ENCODE results near the gene DPP10.
"Not testable (repeated sequence)": the region's sequence is repeated elsewhere in the genome, so short reads cannot be mapped to it uniquely, and the experiment has no call there.

DPP10 gene

GRCh38 chr2:114729026-114729425 lies 286.6 kb downstream of the DPP10 start:
- FAIRE-seq, result no peak

- no peak for FAIRE-seq
Observed at GRCh38 chr2:114735126-114735525, 292.7 kb downstream of the DPP10 start.

GRCh38 chr2:114742245-114742644 lies 299.8 kb downstream of the DPP10 start:
- no peak for FAIRE-seq

- FAIRE-seq, result no peak
Observed at GRCh38 chr2:114745700-114746099, 303.3 kb downstream of the DPP10 start.

DNA sequence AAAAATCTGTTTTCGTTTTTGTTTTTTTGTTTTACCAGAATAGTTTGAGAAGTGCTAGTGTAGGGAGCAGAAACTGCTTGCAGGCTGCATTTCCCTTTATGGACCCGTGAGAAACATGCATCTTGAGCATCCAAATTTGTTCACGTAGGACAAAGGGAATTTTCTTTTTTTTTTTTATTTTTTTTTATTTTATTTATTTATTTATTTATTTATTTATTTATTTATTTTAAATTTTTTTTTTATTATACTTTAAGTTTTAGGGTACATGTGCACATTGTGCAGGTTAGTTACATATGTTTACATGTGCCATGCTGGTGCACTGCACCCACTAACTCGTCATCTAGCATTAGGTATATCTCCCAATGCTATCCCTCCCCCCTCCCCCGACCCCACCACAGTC lies 305.7 kb downstream of the DPP10 start:
- not testable (repeated sequence) for FAIRE-seq

- FAIRE-seq, result no peak
Observed at GRCh38 chr2:114752425-114752824, 310.0 kb downstream of the DPP10 start.

DNA sequence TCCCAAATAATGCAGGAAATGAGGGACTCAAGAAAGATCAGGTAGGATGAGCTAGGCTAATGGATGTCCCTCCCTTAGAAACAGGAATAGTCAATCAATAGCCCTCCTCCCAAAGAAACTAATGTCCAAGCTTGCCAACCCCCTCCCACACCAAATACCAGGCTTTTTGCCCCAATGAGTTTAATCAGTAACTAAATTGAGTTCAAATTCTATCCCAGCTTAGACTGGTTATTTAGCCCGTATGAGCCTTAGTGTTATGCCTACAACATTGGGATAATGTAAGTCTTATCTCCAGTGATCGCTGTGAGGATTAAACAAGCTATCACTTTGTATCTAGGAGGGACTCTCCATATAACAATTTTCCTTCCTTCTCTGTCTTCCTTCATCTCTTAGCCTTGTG lies 310.7 kb downstream of the DPP10 start:
- FAIRE-seq, result no peak

DNA sequence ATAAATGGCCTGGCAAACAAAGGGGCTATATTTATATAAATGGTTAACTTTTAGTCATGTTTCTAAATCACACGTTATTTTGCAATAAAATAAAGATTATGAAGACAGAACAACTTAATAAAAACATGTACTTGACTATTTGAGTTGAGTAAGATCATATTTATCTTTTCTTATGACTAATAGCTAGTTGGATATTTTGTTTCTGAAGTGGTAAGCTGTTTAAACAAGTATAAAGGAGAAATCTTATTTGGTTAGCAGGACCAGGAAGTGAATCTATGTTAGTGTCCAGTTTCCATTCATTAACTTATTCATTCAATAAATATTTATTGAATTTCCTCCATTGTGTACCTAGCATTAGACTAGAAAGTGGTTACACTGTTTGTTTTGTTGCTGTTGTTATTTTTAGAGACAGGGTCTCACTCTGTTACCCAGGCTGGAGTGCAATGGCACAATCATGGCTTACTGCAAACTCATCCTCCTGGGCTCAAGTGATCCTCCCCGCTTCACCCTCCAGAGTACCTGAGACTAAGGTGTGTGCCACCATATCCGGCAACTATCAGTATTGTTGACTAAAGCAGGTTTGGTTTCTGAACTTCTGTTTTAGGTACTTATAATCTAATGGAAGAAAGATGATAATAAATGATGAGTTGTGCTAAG lies 312.6 kb downstream of the DPP10 start:
- FAIRE-seq, result peak; percentile 84

DNA sequence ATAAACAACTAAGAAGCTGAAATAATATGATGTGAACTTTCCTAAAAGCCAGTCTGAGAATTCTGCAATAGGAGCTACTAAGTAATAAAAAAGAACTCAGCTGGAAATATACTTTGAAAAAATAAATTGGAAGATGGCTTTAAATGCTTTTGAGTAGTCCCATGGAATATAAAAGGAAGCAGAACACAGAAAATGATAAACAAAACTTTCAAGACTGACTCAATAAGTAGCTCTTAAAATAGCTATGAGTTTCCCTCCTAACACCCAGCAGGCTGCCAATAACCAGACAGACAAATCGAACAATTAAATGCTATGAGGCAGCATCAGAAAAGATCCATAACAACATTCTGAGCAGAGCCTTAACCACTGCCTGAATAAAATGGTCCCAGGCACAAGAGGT lies 319.9 kb downstream of the DPP10 start:
- no peak for FAIRE-seq

- no peak for FAIRE-seq
Observed at GRCh38 chr2:114762986-114763385, 320.5 kb downstream of the DPP10 start.

DNA sequence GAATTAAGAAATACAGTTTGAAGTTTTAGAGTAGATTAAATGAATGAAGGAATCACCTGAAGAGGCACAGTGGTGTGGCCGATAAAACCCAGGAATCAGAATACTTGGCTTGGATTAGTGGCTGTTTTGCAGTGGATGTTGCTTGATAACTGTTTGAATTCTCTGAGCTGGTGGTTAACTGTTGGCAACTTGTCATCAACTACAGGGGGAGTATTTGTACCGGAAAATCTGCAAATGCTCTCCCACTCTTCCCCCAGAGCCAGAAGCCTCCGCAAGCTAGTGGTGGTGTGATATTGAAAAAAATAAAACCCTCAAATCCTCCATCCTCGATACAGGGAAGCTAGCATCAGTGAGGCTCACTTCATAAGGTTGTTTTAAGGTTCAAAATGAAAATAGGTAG lies 326.7 kb downstream of the DPP10 start:
- no peak for FAIRE-seq

GRCh38 chr2:114769991-114770390 lies 327.6 kb downstream of the DPP10 start:
- FAIRE-seq, result no peak

DNA sequence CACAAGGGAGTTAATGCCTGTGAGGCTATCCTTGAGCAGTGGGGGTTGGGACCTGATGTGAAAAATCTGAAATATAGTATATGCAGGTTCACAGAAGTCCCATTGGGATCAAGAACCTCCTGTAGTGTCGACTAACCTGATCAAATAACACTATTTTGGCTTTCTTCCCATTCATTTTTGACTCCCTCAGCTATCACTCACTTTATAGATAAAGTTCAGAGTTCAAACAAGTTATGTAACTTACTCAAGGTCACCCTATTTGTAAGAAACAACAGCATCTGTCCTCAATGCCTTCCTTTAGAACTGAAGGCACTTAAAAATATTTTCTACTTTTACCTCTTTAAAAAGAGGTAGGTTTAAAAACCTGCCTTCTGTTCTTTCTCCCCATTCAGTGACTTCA lies 341.6 kb downstream of the DPP10 start:
- no peak for FAIRE-seq

DNA sequence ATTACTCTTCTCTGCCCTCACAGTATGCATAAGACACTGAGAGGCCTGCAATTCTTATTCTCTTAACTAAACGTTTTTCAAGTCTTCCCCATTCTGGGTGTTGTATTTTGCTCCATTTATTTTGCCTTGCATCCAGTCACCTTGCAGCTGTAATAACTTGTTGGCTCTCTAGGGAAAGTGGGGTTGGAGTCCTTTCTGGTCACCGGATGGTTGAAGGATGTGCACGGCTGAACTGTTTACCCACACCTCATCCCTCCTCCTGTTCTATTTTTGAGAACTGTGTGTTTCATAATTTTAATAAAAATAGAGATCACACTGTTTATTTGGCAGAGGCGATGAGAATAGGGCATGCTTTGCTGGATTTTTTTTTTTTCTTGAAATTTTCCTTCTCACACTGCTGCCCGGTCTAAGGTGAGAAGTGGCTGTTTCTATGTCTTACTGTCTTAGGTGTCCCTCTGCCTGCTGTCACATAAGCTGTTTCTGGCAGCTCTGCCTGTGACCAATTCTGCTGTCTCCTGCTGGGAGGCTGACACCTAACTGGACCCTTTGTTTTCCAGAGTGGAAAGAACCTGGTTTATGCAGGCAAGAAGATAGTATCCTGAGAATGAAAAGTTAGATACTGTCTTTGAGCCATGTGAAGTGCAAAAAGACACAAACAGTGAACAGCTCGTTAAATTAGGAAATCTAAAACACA lies 342.6 kb downstream of the DPP10 start:
- FAIRE-seq, result no peak

DNA sequence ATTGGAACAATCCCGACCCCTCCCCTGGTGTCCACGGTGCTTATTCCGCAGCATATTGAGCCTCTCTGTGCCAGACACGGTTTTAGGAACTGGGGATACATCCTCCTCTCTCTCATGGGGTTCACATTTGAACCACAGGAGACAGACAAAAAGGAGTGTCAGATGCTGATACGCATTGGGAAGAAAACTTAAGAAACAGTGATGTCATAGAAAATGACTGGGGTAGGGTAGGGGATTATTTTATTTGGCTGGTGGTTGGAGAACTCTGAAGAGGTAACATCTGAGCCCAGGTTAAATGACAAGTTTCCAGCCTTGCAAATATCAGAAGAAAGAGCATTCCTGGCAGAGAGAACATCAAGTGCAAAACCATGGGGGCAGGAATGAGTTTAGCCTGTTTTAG lies 344.5 kb downstream of the DPP10 start:
- no peak for FAIRE-seq

DNA sequence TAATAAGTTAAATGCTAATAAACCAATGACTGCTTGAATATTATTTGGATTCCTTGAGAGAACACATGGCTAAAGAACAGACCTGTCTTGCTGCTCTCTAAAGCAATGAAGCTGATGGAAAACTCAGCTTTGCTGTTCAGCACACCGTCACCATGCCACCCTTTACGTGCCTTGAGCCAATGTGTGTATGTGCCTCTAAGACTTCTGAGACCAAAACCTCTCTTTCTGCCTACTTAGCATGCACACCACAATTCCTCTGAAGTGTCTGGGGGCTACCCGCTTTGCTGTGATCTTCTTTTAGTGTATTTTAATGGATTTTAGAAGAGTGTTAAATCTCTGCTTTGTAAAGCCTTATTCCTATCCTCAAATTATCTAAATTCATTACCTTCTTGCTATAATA lies 345.0 kb downstream of the DPP10 start:
- no peak for FAIRE-seq

DNA sequence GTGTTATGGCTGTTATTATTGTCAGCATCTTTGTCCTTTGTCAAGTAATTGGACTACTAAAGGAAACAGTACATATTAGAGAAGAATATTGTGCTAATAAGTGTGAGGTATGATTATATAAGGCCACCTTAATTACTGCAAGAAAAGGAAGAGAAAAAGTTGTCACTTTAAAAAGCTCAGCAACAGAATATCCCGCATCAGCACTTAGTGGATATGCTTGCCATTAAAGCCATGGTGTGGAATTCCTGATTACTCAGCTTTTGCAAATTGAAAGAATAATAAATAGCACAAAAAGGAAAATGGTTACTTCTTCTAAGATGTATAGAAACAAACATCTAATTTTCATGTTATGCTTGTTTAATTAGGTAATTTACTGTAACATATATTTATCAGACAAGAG lies 347.5 kb downstream of the DPP10 start:
- FAIRE-seq, result no peak

DNA sequence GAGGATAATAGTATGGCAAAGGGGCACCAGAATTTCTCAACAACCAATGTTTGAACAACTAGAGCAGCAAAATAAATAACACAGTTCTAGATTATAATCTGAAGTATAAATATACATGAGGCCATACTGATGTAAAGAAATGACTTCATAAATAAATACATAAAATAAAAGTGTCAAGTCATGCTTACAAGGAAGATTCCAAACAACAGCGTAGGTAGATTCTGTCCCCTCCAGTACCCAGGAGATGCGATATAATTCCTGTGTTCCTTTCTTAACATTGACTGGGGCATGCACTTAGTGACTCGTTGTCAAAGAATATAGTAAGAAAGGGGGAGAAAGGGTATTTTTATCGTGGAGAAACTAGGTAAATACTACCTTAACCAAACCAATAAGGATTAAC lies 355.1 kb downstream of the DPP10 start:
- no peak for FAIRE-seq

- FAIRE-seq, result no peak
Observed at GRCh38 chr2:114797942-114798341, 355.5 kb downstream of the DPP10 start.

- no peak for FAIRE-seq
Observed at GRCh38 chr2:114800371-114800770, 357.9 kb downstream of the DPP10 start.

- no peak for FAIRE-seq
Observed at GRCh38 chr2:114805195-114805594, 362.8 kb downstream of the DPP10 start.

- no peak for FAIRE-seq
Observed at GRCh38 chr2:114810092-114810491, 367.7 kb downstream of the DPP10 start.

GRCh38 chr2:114812261-114812660 lies 369.8 kb downstream of the DPP10 start:
- no peak for FAIRE-seq

- no peak for FAIRE-seq
Observed at GRCh38 chr2:114814355-114814754, 371.9 kb downstream of the DPP10 start.

DNA sequence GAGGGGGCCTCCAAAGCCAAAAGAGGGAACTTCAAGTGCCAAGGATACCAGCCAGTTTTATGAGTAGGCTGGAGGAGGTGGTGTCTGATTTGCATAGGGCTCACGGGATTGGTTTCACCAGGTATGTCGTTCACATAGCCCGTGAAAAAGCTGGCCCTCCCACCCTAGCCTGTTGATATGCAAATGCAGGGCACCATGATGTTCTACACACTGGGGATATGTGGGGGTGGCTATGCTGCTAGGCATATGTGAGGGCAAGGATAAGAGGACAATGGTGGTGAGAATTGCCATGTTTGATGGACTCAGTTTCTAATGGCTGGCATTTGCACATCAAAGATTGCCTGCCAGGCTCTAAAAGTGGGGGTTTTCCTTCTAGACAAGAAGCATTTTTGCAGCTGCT lies 378.6 kb downstream of the DPP10 start:
- FAIRE-seq, result no peak

Data from islet of Langerhans (tissue), 1 donor.